Right cardiac atrium (tissue), 5 donors: ENCODE data around the gene RCE1. TPM values are rescaled to one million over a fixed set of nuclear protein-coding genes. Genes with fewer than 3 reads are reported as not detected.
A peak's percentile ranks its signal among the peaks of the same experiment; 100 is the strongest.

Experiments used
- ATAC-seq, 2 donors: fragments of 200-7000 bp; cut with Tn5 transposase; one replicate each; pipeline versions ENCODE4 v1.8.0 to v1.9.1; 2020; ENCODE audit warnings: moderate library complexity in 2 of 2, mild to moderate bottlenecking in 1 of 2
- DNase-seq, 3 donors: peaks; one replicate each; pipeline ENCODE4 v3.0.0-alpha.2; 2020
- H3K27ac ChIP-seq: one replicate; pipeline ENCODE4 v1.5.1; 2013; ENCODE audit warnings: mild to moderate bottlenecking, low read length, control low read depth, moderate library complexity
- H3K27me3 ChIP-seq: one replicate; pipeline ENCODE4 v1.6.1; 2013; ENCODE audit not compliant: control insufficient read depth, insufficient read depth
- H3K4me1 ChIP-seq: one replicate; pipeline ENCODE4 v1.6.1; 2013; ENCODE audit warnings: low read length; ENCODE audit not compliant: control insufficient read depth, insufficient read depth
- H3K4me3 ChIP-seq: one replicate; pipeline ENCODE4 v1.5.1; 2013; ENCODE audit warnings: low read length, control low read depth
- H3K9me3 ChIP-seq: one replicate; pipeline ENCODE4 v1.6.1; 2013; ENCODE audit warnings: low read length; ENCODE audit not compliant: control insufficient read depth
- WGBS: extraction: QIAGEN DNeasy Blood & Tissue Kit; methylation state at CpG from one replicate; pipeline ENCODE4 v1.1.7; 2013; 5-methylcytosine and 5-hydroxymethylcytosine counted together
- intact Hi-C, 4 donors: fragments of 100-400 bp; cut with DNase I; formaldehyde crosslinking; loops; one replicate each; pipeline versions ENCODE4 v1.11.0 to v1.14.0; 2022 to 2023
- polyA plus RNA-seq: library from polyadenylated mRNA; stranded (reverse); fragments of 200-250 nt; gene quantifications from one replicate; pipeline ENCODE4 v1.2.3, GENCODE V29; 2013
- total RNA-seq, 4 donors: library from RNA; stranded (reverse); fragmentation: NEBNext Ultra II Directional; extraction: Animal tissue kit (Norgen Biotek cat#: 25700); gene quantifications; one replicate each; pipeline ENCODE4 v1.2.1, GENCODE V29; 2021
- donor health status: healthy with polysubstance abuse.
- donor health status: DM: no; HTN: yes; CAD: no.
- donor health status: DM: no; HTN: no; CAD: no.
- donor health status: DM: no; HTN: yes; CAD: no; lungs with severe emphysema.
- donor health status: DM: yes; HTN: yes; CAD: no.

The RCE1 gene
- total and polyA plus RNA-seq, 5 donors, result 4.8 to 9.4 (median 6.4) TPM

GRCh38 chr11:66845143-66845875 is 2.1 kb downstream of the RCE1 start:
- Histone ChIP-seq H3K27me3 (no peaks in the 10 kb centered on the region), H3K27ac (no peak overlapping the region), H3K4me1 (peaks cover 5% of the 10 kb centered on the region), H3K4me3 (no peak overlapping the region), H3K9me3 (no peaks in the 10 kb centered on the region)
- WGBS, result 88% methylated on average over 15 of the region's 15 CpGs
- ATAC-seq (no peak), DNase-seq (peak in 1 of 3 donors; percentile 41)
- intact Hi-C loops, result no loop called here

DNA sequence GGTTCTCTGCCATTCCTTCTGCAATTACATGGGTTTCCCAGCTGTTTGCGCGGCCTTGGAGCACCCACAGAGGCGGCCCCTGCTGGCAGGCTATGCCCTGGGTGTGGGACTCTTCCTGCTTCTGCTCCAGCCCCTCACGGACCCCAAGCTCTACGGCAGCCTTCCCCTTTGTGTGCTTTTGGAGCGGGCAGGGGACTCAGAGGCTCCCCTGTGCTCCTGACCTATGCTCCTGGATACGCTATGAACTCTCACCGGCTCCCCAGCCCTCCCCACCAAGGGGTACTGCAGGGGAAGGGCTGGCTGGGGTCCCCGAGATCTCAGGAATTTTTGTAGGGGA is 2.6 kb downstream of the RCE1 start:
- Histone ChIP-seq H3K27ac (no peak overlapping the region), H3K9me3 (no peaks in the 10 kb centered on the region), H3K4me1 (peaks cover 5% of the 10 kb centered on the region), H3K27me3 (no peaks in the 10 kb centered on the region), H3K4me3 (no peak overlapping the region)
- intact Hi-C loops, result no loop called here
- no peak for ATAC-seq
- DNase-seq, result peak in 1 of 3 donors; percentile 45
- WGBS, result 87% methylated on average over 9 of the region's 9 CpGs

DNA sequence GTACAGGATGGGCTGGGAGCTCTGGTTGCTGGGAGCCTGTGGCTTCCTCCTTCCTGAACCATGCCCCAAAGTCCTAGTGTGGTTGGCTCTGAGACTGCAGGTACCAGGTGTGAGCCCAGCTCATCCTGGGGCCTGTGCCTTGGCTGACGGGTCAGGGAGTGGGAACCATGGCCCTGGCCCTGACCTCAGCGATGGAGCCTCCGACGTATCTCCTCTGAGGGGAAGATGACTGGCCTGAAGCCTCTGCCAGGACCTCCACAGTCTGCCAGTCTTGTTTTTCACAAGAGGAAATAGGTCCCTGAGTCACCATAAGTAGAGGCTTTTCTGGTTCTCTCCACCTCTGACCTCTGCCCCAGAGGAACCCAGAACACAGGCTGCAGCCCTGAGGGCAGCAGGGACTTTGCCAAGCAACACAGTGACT is 3.4 kb downstream of the RCE1 start:
- WGBS, result 83% methylated on average over 4 of the region's 4 CpGs
- peak in 2 of 3 donors; percentile 17 to 49 for DNase-seq

GRCh38 chr11:66847461-66848232 is 4.4 kb downstream of the RCE1 start:
- no peaks in the 10 kb centered on the region for H3K9me3 ChIP-seq
- intact Hi-C loops, result no loop called here
- peaks cover 3% of the 10 kb centered on the region for H3K4me1 ChIP-seq
- H3K27ac ChIP-seq, result no peak overlapping the region
- H3K27me3 ChIP-seq, result no peaks in the 10 kb centered on the region
- H3K4me3 ChIP-seq, result no peak overlapping the region
- no peak for ATAC-seq
- WGBS, result 82% methylated on average over 14 of the region's 14 CpGs
- peak in 1 of 3 donors; percentile 30 for DNase-seq

More for the DNA sequence above, 3.4 kb downstream of the RCE1 start:
- Histone ChIP-seq H3K27ac (no peak overlapping the region), H3K4me1 (peaks cover 5% of the 10 kb centered on the region), H3K9me3 (no peaks in the 10 kb centered on the region), H3K4me3 (no peak overlapping the region), H3K27me3 (no peaks in the 10 kb centered on the region)
- no peak for ATAC-seq
- intact Hi-C loops, result no loop called here

- H3K27ac ChIP-seq, result no peak overlapping the region
- DNase-seq, result peak in 2 of 3 donors; percentile 34 to 58
- peaks cover 3% of the 10 kb centered on the region for H3K4me1 ChIP-seq
- H3K4me3 ChIP-seq, result no peak overlapping the region
- ATAC-seq, result no peak
- H3K27me3 ChIP-seq, result no peaks in the 10 kb centered on the region
- WGBS, result 84% methylated on average over 28 of the region's 28 CpGs
- H3K9me3 ChIP-seq, result no peaks in the 10 kb centered on the region
- intact Hi-C loops, result no loop called here
Observed at GRCh38 chr11:66848671-66849500, 5.6 kb downstream of the RCE1 start.

DNA sequence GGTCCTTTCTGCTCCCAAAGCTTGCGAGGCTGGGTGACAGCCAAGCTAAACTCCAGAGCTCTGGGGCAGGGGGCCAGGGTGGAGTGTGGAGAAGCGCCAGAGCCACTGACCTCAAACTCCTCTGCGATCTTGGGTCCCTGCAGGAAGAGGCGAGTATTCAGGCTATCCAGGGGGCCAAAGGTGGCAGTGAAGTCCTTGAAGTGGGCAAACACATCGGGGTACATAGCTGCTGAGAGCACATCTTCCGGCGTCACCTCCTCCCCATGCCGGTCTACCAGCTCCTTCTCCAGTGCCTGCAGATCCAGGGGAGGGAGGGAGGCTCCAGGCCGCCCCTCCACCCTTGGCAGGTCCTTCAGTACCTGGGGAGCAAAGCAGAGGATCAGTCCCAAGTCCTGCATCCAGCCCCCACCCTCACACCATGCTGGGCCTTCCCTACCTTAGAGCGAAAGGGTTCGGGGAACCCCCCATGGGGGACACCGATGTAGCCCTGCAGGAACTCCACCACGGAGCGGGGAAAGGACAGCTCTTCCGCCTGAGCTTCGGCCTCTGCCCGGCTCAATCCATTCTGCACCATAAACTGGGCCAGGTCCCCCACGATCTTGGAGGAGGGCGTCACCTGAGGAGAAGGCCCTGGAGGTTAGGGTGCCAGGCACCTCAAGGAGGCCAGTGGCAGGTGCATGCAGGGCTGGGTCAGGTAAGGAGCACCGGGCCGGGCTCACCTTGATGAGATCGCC is 6.4 kb downstream of the RCE1 start:
- Histone ChIP-seq H3K4me3 (no peak overlapping the region), H3K27me3 (no peaks in the 10 kb centered on the region), H3K4me1 (no peaks in the 10 kb centered on the region), H3K9me3 (no peaks in the 10 kb centered on the region), H3K27ac (no peak overlapping the region)
- 90% methylated on average over 22 of the region's 22 CpGs for WGBS
- intact Hi-C loops, result no loop called here
- peak in 1 of 3 donors; percentile 42 for DNase-seq
- no peak for ATAC-seq

- WGBS, result 85% methylated on average over 10 of the region's 10 CpGs
- ATAC-seq, result no peak
- peak in 1 of 3 donors; percentile 37 for DNase-seq
- Histone ChIP-seq H3K27ac (no peak overlapping the region), H3K4me3 (no peak overlapping the region), H3K4me1 (no peaks in the 10 kb centered on the region), H3K9me3 (no peaks in the 10 kb centered on the region), H3K27me3 (no peaks in the 10 kb centered on the region)
- intact Hi-C loops, result no loop called here
Observed at GRCh38 chr11:66850235-66850587, 7.0 kb downstream of the RCE1 start.

DNA sequence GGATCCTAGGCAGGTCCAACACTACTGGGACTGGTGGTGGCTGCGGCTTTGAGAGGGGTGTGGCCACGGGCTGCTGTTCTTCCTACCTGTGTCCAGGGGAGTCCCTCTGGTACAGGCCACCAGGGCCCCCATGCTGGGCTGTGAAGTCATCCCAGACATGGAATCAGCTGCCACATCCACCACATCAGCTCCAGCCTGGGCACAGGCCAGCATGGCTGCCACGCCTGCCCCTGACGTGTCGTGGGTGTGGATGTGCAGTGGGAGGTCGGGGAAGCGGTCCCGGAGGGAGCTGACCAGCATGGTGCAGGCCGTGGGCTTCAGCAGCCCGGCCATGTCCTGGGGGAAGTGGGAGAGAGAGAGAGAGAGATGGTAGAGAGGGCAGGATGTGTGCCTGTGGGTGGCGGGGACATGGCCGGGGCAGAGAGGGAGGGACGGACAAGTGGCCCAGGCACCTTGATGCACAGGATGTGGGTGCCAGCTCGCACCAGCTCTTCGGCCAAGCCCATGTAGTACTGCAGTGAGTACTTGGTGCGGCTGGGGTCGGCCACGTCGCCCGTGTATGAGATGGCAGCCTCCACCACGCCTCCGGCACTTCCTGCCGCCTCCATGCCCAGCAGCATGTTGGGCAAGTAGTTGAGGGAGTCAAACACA is 7.5 kb downstream of the RCE1 start:
- 93% methylated on average over 23 of the region's 23 CpGs for WGBS
- Histone ChIP-seq H3K4me1 (peaks cover 2% of the 10 kb centered on the region), H3K27me3 (no peaks in the 10 kb centered on the region), H3K4me3 (no peak overlapping the region), H3K9me3 (no peaks in the 10 kb centered on the region), H3K27ac (no peak overlapping the region)
- intact Hi-C loops, result no loop called here
- peak in 2 of 3 donors; percentile 47 to 63 for DNase-seq
- ATAC-seq, result no peak

DNA sequence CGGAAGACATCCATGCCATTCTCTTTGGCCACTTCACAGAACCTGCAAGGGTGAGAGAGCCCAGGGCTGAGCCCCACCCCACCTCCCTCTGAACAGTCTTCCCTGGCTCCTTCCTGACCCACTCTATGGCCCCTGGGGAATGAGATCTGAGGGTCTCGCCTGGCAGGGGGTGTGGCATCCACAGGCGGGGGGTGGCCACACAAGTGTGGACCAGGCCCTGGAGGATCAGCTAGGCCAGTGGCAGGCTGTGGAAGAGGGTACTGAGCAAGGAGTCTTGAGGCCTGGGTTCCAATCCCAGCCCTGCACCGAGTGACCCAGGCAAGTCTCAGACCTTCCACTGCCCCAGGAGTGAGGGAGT is 8.0 kb downstream of the RCE1 start:
- H3K27ac ChIP-seq, result no peak overlapping the region

DNA sequence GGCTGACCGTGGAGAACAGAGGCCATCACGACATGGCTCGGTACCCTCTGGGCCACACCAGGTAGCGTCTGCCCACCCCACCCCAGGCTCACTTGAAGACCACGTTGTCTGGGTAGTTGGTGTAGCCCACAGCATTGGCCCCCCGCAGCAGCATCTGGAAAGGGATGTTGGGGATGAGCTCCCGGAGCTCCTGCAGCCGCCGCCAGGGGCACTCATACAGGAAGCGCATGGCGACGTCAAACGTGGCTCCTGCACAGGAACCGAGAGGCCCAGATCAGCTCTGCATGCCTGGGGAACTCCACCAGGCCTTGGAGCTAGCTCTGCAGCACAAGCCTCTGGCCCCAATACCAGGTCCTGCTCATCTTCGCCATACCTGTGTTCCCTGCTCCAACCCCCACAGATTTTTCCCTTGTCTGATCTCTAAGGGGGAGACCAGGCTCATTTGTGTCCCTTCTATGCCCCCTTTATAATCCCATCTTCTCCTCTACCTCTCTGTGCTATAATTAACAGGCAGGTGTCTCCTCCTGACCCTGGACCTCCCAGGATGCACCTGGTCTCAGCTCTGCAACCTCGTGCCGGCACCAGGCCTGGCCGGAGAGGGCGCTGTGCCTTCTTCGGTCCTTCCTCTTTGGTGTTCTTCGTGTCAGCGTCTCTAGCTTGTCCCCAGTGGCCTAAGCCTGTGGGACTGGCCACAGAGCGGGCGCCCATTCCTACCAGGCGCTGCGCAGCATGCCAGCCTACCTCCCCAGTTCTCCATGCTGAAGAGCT is 8.6 kb downstream of the RCE1 start:
- Histone ChIP-seq H3K4me3 (no peak overlapping the region), H3K9me3 (no peaks in the 10 kb centered on the region), H3K27ac (no peak overlapping the region), H3K27me3 (no peaks in the 10 kb centered on the region), H3K4me1 (peaks cover 3% of the 10 kb centered on the region)
- DNase-seq, result peak in 2 of 3 donors; percentile 47 to 51
- WGBS, result 71% methylated on average over 26 of the region's 26 CpGs
- intact Hi-C loops, result no loop called here
- ATAC-seq, result no peak

More for the DNA sequence above, 8.0 kb downstream of the RCE1 start:
- no peaks in the 10 kb centered on the region for H3K27me3 ChIP-seq
- H3K9me3 ChIP-seq, result no peaks in the 10 kb centered on the region
- peak in 1 of 3 donors; percentile 25 for DNase-seq
- ATAC-seq, result no peak
- peaks cover 3% of the 10 kb centered on the region for H3K4me1 ChIP-seq
- intact Hi-C loops, result no loop called here
- H3K4me3 ChIP-seq, result no peak overlapping the region
- 79% methylated on average over 4 of the region's 4 CpGs for WGBS
